Upper lobe of left lung (tissue), 4 donors: ENCODE data around the gene CMSS1.

Experiments used
- EP300 ChIP-seq, 4 donors: sonication (generic); formaldehyde crosslinking; IDR thresholded peaks; one replicate each; pipeline ENCODE4 v1.5.1; 2017; ENCODE audit warnings: antibody characterized with exemption in 4 of 4, control low read depth in 2 of 4
- TF ChIP-seq, protein P1 (sequence below), 6 experiments: fragments of 450-650 bp in 4 of 6; fragments of 200-600 bp in 2 of 6; sonication (generic) in 2 of 6; IDR thresholded peaks; one replicate each; pipeline ENCODE4 v1.5.1; 2016 to 2019; ENCODE audit warnings: antibody characterized with exemption in 6 of 6

DNA sequence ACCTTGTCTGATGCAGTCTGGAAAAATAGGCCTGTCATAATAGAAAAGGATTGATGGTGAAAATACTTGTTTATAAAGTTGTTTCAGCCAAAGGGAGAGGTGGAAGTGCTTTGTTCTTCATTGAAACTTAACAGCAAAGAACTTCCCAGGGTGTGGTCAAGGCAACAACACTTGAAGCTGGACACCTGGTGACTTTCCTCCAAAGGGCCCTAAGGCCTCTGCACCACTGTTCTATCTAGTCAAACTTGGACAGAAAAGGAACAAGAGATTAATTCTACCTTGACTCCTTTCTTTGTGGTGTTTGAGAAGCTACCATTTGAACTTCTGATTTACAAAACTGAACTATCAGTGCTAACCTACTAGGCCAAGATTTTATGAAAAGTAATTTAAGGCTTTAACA lies 102.0 kb downstream of the CMSS1 start:
- TF ChIP-seq, protein P1, sequence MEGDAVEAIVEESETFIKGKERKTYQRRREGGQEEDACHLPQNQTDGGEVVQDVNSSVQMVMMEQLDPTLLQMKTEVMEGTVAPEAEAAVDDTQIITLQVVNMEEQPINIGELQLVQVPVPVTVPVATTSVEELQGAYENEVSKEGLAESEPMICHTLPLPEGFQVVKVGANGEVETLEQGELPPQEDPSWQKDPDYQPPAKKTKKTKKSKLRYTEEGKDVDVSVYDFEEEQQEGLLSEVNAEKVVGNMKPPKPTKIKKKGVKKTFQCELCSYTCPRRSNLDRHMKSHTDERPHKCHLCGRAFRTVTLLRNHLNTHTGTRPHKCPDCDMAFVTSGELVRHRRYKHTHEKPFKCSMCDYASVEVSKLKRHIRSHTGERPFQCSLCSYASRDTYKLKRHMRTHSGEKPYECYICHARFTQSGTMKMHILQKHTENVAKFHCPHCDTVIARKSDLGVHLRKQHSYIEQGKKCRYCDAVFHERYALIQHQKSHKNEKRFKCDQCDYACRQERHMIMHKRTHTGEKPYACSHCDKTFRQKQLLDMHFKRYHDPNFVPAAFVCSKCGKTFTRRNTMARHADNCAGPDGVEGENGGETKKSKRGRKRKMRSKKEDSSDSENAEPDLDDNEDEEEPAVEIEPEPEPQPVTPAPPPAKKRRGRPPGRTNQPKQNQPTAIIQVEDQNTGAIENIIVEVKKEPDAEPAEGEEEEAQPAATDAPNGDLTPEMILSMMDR (IDR thresholded peaks at IDR 0.05), result no peak
- no peak for TF ChIP-seq EP300 (IDR thresholded peaks at IDR 0.05)
